ENCODE results near the gene TCF7L1.
"Not testable (repeated sequence)": the region's sequence is repeated elsewhere in the genome, so short reads cannot be mapped to it uniquely, and the experiment has no call there.

The TCF7L1 gene

GRCh38 chr2:85185431-85185940 is 52.3 kb downstream of the TCF7L1 start:
- no peak for DNase-seq

DNA sequence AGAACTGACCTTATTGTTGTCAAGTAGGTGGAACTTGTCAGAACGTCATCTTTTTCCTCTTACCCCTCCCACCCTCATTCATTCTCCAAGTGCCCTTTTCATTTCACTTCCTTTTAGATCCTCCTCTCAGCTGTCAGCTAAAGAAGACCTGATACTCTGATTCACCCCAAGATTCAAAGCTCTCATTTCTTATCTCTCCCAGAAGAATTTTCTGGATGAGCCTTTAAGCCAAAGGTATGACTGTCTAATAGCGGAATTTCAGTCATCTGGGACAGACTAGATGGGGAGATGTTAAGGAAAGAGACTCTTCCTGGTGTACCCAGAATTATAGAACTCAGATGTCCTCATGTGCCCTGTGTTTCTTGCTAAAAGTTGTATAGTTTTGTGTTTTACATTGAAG is 53.9 kb downstream of the TCF7L1 start:
- DNase-seq = no peak

DNA sequence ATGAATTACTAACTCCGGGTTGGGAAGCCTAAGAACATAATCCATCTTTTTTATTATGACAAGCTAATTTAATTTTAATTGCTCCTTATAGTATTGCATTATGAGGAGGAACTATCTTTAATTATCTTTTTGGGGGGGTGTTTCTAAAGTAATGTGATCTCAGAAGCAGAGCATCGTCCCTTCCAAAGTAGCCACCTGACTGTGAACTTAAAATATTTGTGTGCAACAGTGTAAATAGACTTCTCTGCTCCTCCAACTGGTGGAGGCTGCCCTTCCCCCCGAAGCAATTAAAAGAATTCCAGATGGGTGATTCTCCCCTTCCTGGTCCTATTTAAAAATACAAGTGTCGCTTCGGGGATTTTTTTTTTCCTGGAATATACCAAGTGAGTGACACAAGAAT is 55.7 kb downstream of the TCF7L1 start:
- DNase-seq = no peak

DNA sequence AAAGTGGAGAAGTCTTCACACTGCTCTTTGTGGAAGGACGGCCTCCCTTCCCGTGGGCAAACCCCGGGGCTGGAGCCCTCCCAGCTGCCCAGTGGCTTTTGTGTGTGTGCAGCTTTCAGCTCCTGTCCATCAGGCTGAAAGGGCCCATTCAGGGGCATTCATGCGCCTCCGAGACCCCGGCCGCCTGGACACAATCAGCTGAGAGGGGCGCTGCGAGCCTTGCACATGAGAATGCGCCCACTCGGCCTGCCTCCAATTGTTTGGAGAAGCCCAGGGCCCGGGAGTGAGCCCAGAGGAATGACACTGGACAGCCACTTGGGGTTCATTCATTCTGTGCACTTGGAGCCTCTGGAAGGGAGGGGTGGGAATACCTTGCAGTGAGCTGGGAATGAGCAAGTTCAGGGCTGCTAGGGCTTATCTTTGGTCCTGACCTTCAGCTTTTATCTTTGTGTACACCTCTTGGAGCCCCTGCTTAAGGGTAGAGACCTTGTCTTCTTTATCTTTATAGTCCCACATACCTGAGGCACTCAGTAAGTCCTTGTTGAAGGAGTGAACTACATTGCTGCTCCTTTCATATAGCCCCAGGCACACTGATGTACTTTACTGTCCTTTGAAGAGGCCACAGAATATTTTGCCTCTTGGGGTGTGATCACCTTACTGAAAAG is 56.5 kb downstream of the TCF7L1 start:
- DNase-seq = no peak

DNA sequence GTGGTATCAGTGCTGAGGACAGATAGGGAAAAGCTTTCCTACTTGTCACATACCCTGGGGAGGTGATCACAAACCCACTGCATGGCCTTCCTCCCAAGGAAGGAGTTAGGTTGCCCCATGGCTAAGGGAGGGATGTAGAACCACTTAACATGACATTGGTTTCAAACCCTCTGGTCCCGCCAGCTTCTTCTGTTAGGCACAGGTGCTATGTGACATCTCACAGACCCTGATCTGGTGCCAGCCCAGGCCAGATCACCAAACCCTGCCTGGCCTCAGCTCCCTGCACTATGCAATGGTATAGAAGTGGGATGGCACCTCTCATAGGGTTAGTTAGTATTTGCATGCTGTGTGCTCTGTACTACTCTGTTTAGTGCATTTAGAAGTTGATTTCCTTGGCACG is 58.0 kb downstream of the TCF7L1 start:
- DNase-seq = no peak

- no peak for DNase-seq
Measured at GRCh38 chr2:85194780-85195480, 61.7 kb downstream of the TCF7L1 start.

DNA sequence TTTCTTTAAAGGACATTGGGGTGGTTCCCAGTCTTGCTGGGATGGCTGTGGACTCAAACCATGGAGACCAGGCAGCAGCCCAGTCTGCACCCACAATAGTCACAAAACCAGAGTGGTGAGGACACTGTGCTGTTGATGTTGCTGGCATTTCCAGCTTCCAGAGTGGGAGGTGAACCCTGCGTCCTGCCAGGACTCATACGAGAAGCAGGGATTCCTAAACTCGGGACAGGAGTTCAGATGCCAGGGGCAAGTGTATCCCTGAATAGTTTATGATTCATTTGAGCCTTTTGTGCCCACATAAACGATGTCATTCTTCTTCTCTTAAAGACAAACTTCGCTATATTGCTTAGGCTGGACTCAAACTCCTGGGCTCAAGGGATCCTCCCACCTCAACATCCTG is 62.8 kb downstream of the TCF7L1 start:
- no peak for DNase-seq

- DNase-seq = no peak
Measured at GRCh38 chr2:85199698-85200097, 66.5 kb downstream of the TCF7L1 start.

GRCh38 chr2:85209887-85210286 is 76.7 kb downstream of the TCF7L1 start:
- DNase-seq = no peak

DNA sequence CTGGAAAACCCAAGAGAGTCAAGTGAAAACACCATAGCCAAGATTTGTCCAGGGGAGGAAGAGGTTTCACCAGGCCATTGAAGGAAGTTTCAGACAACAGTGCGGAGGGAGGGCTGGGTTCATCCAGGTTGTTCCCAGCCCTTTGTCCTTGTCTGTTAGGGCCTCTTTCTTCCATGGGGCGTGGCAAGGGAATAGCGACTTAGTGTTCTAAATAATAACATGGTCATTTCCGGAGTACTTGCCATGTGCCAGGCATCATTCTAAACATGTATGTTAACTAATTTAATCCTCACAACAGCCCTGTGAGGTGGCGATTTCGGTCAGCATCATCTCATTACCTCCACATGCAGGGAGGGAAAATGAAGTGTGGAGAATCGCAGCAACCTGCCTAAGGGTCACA is 77.3 kb downstream of the TCF7L1 start:
- DNase-seq = no peak

DNA sequence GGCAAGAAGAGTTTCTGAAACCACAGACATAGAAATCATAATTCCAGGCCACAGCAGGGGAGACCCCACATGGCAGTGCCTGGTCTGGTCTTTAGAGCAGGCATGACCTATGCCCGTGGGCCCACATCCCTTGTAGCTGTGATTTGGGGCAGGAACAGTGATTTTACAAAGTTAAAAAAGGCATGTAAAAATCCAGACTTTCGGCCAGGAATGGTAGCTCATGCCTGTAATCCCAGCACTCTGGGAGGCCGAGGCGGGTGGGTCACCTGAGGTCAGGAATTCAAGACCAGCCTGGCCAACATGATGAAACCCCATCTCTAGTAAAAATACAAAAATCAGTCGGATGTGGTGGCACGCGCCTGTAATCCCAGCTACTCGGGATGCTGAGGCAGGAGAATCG is 78.4 kb downstream of the TCF7L1 start:
- not testable (repeated sequence) for DNase-seq

DNA sequence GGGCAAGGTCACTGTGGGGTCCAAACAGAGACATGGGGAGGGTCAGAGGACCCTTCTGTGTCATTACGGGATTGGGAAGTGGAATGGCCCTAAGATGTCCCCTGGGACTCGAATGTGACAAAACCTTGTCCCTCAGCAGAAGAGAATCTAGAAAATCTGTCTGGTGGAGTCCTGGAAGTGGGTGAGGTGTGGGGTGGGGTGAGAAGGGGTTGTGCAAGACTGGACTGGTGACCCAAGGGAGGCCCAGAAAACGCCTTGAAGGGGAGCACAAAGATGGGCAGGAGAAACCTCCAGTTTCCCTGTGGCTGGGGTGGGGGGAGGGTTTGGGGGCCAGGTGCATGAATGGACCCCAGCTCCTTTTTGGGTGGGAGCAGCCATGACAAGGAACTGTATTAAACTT is 79.6 kb downstream of the TCF7L1 start:
- no peak for DNase-seq

GRCh38 chr2:85213404-85213803 is 80.2 kb downstream of the TCF7L1 start:
- no peak for DNase-seq

DNA sequence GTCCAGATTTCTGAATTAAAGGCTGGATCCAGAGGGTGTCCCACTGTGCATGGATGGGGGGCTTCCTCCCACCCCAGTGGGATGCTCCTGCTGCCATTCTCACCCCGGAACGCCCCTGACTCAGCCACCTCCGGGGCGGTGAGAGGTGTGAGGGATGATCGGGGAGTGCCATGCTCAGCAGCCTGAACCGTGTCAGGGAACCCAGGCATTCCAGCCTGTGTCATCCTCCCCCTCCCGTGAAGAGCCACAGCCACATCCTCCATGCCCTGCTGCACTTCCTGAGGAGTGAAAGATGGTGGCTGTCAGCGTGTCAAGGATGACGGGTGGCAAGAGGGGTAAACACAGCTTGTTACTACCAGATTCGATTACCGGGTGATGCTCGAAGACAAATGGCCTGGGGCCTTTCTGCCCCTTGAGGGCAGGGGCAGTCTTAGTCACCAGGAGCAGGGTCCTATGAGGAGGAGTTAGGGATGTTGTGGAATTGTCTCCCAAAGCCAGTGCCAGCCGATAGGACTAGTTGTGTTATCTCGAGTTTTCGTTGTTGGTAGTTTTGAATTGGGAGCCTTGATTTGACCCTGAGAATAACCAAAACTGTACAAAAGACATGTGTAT is 80.8 kb downstream of the TCF7L1 start:
- DNase-seq = no peak

- no peak for DNase-seq
Measured at GRCh38 chr2:85215081-85215447, 81.9 kb downstream of the TCF7L1 start.

- DNase-seq = no peak
Measured at GRCh38 chr2:85215448-85216401, 82.5 kb downstream of the TCF7L1 start.

DNA sequence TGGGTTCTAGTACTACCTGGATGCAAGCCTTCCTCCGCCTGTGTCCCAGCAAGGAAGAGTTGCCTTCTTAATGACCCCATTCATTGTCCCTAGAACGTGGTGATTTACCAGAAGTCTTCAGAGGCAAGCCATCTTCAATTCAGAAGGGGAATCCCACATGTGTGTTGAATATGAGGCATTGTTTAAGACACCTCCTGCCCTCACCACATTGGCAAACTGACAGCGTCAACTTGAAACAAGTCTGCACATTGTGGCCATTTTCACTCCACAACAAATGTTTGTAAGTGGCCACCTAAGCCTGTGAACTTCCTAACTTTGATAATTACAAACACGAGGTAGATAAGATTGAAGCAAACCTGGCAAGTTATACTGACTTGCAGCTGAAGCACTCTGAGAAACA is 83.7 kb downstream of the TCF7L1 start:
- no peak for DNase-seq

GRCh38 chr2:85221067-85221691 is 88.0 kb downstream of the TCF7L1 start:
- no peak for DNase-seq

DNA sequence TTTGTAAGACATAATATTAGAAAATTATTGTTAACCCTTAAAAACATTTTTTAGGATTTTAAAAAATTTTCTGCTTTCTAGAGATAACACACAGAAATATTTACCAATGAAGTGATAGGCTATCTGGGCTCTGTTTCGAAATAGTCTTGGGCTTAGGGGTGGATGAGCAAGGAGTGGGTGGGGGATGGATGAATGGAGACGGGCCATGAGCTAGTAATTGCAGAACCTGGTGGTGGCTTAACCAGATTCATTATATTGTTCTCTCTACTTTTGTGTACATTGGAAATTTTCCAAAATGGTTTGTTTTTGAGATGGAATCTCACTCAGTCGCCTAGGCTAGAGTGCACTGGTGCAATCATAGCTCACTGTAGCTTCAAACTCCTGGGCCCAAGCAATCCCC is 89.6 kb downstream of the TCF7L1 start:
- DNase-seq = no peak

DNA sequence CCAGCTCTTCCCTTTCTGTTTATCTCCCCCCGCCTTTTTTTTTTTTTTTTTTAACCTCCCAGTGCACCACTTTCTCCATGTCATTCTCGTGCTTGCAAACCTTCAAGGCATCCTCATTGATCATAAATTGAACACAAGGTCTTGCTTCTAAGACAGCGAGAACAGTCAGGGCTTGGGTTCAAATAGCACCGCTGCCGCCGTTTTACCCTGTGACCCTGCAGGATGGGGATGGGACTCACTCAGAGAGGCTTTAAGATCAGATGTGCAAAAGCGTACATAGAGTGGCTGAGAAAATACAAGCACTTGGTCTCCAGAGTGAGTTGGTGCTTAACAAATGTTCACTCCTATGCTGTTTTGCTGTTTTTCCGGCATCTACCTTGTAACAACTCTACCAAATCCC is 93.6 kb downstream of the TCF7L1 start:
- no peak for DNase-seq

GRCh38 chr2:85230679-85231467 is 97.7 kb downstream of the TCF7L1 start:
- no peak for DNase-seq

GRCh38 chr2:85231468-85231805 is 98.2 kb downstream of the TCF7L1 start:
- DNase-seq = no peak

Data from activated CD8-positive, alpha-beta memory T cell treated with anti-CD3 and anti-CD28 coated beads, Interleukin-2, amount 50 U/mL, for 48 hours (primary cell).